Measurements from ENCODE around the gene SNX24.
A peak's percentile ranks its signal among the peaks of the same experiment; 100 is the strongest.
"Not testable (repeated sequence)": the region's sequence is repeated elsewhere in the genome, so short reads cannot be mapped to it uniquely, and the experiment has no call there.

SNX24 gene

GRCh38 chr5:122871661-122872060 lies 26.2 kb downstream of the SNX24 start:
- DNase-seq (ENCODE audit: low read depth in 2 of 2) = no peak

GRCh38 chr5:122874179-122874875 lies 28.9 kb downstream of the SNX24 start:
- DNase-seq (ENCODE audit: low read depth in 2 of 2) = no peak

- no peak for DNase-seq (ENCODE audit: low read depth in 2 of 2)
Observed at GRCh38 chr5:122877518-122877917, 32.1 kb downstream of the SNX24 start.

- DNase-seq (ENCODE audit: low read depth in 2 of 2) = no peak
Observed at GRCh38 chr5:122879076-122879475, 33.7 kb downstream of the SNX24 start.

GRCh38 chr5:122880170-122880689 lies 34.8 kb downstream of the SNX24 start:
- DNase-seq (ENCODE audit: low read depth in 2 of 2) = no peak

GRCh38 chr5:122880749-122881148 lies 35.3 kb downstream of the SNX24 start:
- DNase-seq (ENCODE audit: low read depth in 2 of 2) = no peak

- no peak for DNase-seq (ENCODE audit: low read depth in 2 of 2)
Observed at GRCh38 chr5:122882831-122883230, 37.4 kb downstream of the SNX24 start.

- no peak for DNase-seq (ENCODE audit: low read depth in 2 of 2)
Observed at GRCh38 chr5:122885045-122885517, 39.7 kb downstream of the SNX24 start.

- no peak for DNase-seq (ENCODE audit: low read depth in 2 of 2)
Observed at GRCh38 chr5:122885891-122886290, 40.5 kb downstream of the SNX24 start.

- no peak for DNase-seq (ENCODE audit: low read depth in 2 of 2)
Observed at GRCh38 chr5:122895141-122895540, 49.7 kb downstream of the SNX24 start.

- no peak for DNase-seq (ENCODE audit: low read depth in 2 of 2)
Observed at GRCh38 chr5:122896598-122897282, 51.3 kb downstream of the SNX24 start.

GRCh38 chr5:122897283-122897602 lies 51.8 kb downstream of the SNX24 start:
- no peak for DNase-seq (ENCODE audit: low read depth in 2 of 2)

GRCh38 chr5:122901346-122901745 lies 55.9 kb downstream of the SNX24 start:
- no peak for DNase-seq (ENCODE audit: low read depth in 2 of 2)

GRCh38 chr5:122902263-122902662 lies 56.9 kb downstream of the SNX24 start:
- no peak for DNase-seq (ENCODE audit: low read depth in 2 of 2)

GRCh38 chr5:122906768-122907167 lies 61.4 kb downstream of the SNX24 start:
- DNase-seq (ENCODE audit: low read depth in 2 of 2) = no peak

- peak; percentile 29 to 31 for DNase-seq (ENCODE audit: low read depth in 2 of 2)
Observed at GRCh38 chr5:122907276-122907675, 61.9 kb downstream of the SNX24 start.

- no peak for DNase-seq (ENCODE audit: low read depth in 2 of 2)
Observed at GRCh38 chr5:122908108-122908507, 62.7 kb downstream of the SNX24 start.

GRCh38 chr5:122908662-122909061 lies 63.2 kb downstream of the SNX24 start:
- DNase-seq (ENCODE audit: low read depth in 2 of 2) = no peak

GRCh38 chr5:122909470-122910100 lies 64.2 kb downstream of the SNX24 start:
- no peak for DNase-seq (ENCODE audit: low read depth in 2 of 2)

- DNase-seq (ENCODE audit: low read depth in 2 of 2) = not testable (repeated sequence)
Observed at GRCh38 chr5:122913436-122913835, 68.0 kb downstream of the SNX24 start.

- DNase-seq (ENCODE audit: low read depth in 2 of 2) = no peak
Observed at GRCh38 chr5:122915717-122916461, 70.5 kb downstream of the SNX24 start.

GRCh38 chr5:122916490-122916889 lies 71.1 kb downstream of the SNX24 start:
- no peak for DNase-seq (ENCODE audit: low read depth in 2 of 2)

Data from fibroblast of skin of left biceps (primary cell).